HCT116 (cell line): ENCODE results near the gene FOXK1.

Experiments used
- EZH2 ChIP-seq: fragments of 200-600 bp; sonication (generic); IDR thresholded peaks from 2 replicates; pipeline ENCODE4 v1.6.1; 2017; ENCODE audit warnings: antibody characterized with exemption, mixed run types
- POLR2A ChIP-seq: IDR thresholded peaks from 2 replicates; pipeline ENCODE4 v1.7.0; 2011; ENCODE audit warnings: borderline replicate concordance; ENCODE audit not compliant: insufficient read depth, insufficient read length; ENCODE audit errors: extremely low read depth
- REST ChIP-seq: IDR thresholded peaks from 2 replicates; pipeline ENCODE4 v1.6.1; 2012; ENCODE audit warnings: low read depth

- TF ChIP-seq EZH2: no peak
- no peak for TF ChIP-seq POLR2A
- no peak for TF ChIP-seq REST
These were observed 62.5 kb downstream of the FOXK1 start for GRCh38 chr7:4744391-4745264.
